Measurements from ENCODE around the gene DUSP6.

- TF ChIP-seq EZH2 (IDR thresholded peaks at IDR 0.05; ENCODE audit: borderline replicate concordance, insufficient read depth, low read depth, low read length, poor library complexity, severe bottlenecking) (no peak), CTCF (IDR thresholded peaks at IDR 0.05) (no peak)
These were observed 31.6 kb downstream of the DUSP6 start for GRCh38 chr12:89320735-89321134.
